OCI-LY1 (cell line): Measurements from ENCODE around the gene CHST8.

Experiments used
- H2AFZ ChIP-seq: fragments of 200-600 bp; sonication (generic), shearing (Covaris generic); 2 replicates; pipeline ENCODE4 v1.6.0; 2014; ENCODE audit warnings: antibody characterized with exemption, mild to moderate bottlenecking, low read length
- H3F3A ChIP-seq: fragments of 200-600 bp; sonication (generic), shearing (Covaris generic); 2 replicates; pipeline ENCODE4 v1.6.0; 2014; ENCODE audit warnings: mild to moderate bottlenecking, antibody characterized with exemption, low read length, moderate library complexity; ENCODE audit not compliant: insufficient read depth
- H3K27ac ChIP-seq: fragments of 200-600 bp; sonication (generic); 2 replicates; pipeline ENCODE4 v1.5.1; 2014; ENCODE audit warnings: low read length, mixed run types, mild to moderate bottlenecking, low read depth; ENCODE audit not compliant: poor library complexity, severe bottlenecking
- H3K27me3 ChIP-seq: fragments of 200-600 bp; sonication (generic); 2 replicates; pipeline ENCODE4 v1.6.0; 2014; ENCODE audit warnings: antibody characterized with exemption, mild to moderate bottlenecking, low read length, moderate library complexity; ENCODE audit not compliant: insufficient read depth
- H3K36me3 ChIP-seq: fragments of 200-600 bp; sonication (generic); 2 replicates; pipeline ENCODE4 v1.6.1; 2014; ENCODE audit warnings: mild to moderate bottlenecking, antibody characterized with exemption, low read length, moderate library complexity, mixed read lengths; ENCODE audit not compliant: insufficient read depth
- H3K4me1 ChIP-seq: fragments of 200-600 bp; sonication (generic); 2 replicates; pipeline ENCODE4 v1.5.1; 2014; ENCODE audit warnings: mild to moderate bottlenecking, low read length, moderate library complexity; ENCODE audit not compliant: insufficient read depth, severe bottlenecking
- H3K4me2 ChIP-seq: fragments of 200-600 bp; sonication (generic), shearing (Covaris generic); 2 replicates; pipeline ENCODE4 v1.6.1; 2014; ENCODE audit warnings: low read length
- H3K4me3 ChIP-seq: fragments of 200-600 bp; sonication (generic); 2 replicates; pipeline ENCODE4 v1.5.1; 2014; ENCODE audit warnings: low read length, low read depth, mild to moderate bottlenecking, mixed read lengths; ENCODE audit not compliant: poor library complexity, severe bottlenecking
- H3K79me2 ChIP-seq: fragments of 200-600 bp; shearing (Covaris generic); 2 replicates; pipeline ENCODE4 v1.6.1; 2016; ENCODE audit warnings: mixed run types, low read length, mixed read lengths; ENCODE audit not compliant: insufficient read depth
- H3K9ac ChIP-seq: fragments of 200-600 bp; sonication (generic), shearing (Covaris generic); 2 replicates; pipeline ENCODE4 v1.6.1; 2014; ENCODE audit warnings: mild to moderate bottlenecking, low read length, mixed read lengths
- H3K9me2 ChIP-seq: fragments of 200-600 bp; sonication (generic), shearing (Covaris generic); 2 replicates; pipeline ENCODE4 v1.6.1; 2014; ENCODE audit warnings: low read depth, mild to moderate bottlenecking, low read length, mixed read lengths
- H3K9me3 ChIP-seq: fragments of 200-600 bp; shearing (Covaris generic); 2 replicates; pipeline ENCODE4 v1.6.1; 2014; ENCODE audit warnings: low read length, mixed read lengths
- H4K20me1 ChIP-seq: fragments of 200-600 bp; sonication (generic), shearing (Covaris generic); 2 replicates; pipeline ENCODE4 v1.6.0; 2016; ENCODE audit warnings: mild to moderate bottlenecking, low read length; ENCODE audit not compliant: insufficient read depth
- CTCF ChIP-seq: fragments of 200-600 bp; sonication (generic), shearing (Covaris generic); IDR thresholded peaks from 2 replicates; pipeline ENCODE4 v1.5.1; 2017; ENCODE audit warnings: mild to moderate bottlenecking, antibody characterized with exemption, low read length, moderate library complexity, mixed read lengths
- EZH2 ChIP-seq: fragments of 200-600 bp; sonication (generic), shearing (Covaris generic); IDR thresholded peaks from 2 replicates; pipeline ENCODE4 v1.8.0; 2017; ENCODE audit warnings: borderline replicate concordance, mixed run types, mild to moderate bottlenecking, antibody characterized with exemption, low read length, moderate library complexity, mixed read lengths

Gene CHST8

DNA sequence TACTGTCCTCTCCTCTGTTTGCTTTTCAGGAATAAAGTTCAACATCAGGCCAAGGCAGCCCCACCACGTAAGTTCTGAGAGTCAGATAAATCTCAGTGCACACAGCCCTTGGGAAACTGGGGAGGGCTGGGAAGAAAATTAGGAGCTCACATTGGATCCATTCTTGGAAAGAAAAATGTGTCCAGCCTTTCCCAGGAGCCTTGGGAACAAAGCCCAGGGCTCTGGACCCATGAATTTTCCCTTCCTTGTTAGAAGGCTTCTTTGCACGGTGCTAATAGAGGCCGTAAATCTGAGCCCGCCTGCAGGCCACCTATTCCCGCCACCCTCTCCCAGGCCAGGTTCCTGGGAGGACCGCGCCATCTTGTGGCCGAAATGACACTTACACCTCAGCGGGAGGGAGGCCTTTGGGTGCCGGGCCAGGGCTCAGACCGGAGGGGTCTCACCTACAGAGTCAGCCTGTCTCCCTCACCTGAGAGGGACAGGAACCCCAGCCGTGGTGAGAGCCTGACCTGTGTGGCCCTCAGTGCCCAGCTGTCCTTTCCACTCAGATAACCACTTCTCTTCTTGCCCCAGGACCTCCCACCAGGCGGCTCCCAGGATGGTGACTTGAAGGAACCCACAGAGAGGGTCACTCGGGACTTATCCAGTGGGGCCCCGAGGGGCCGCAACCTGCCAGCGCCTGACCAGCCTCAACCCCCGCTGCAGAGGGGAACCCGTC, 149.8 kb downstream of the CHST8 start:
- no peaks in the 10 kb centered on the region for H3K9me2 ChIP-seq
- H3K4me2 ChIP-seq, result no peak overlapping the region
- H3K27ac ChIP-seq, result no peak overlapping the region
- peak; percentile 80 for TF ChIP-seq CTCF
- TF ChIP-seq EZH2, result no peak
- no peaks in the 10 kb centered on the region for H3F3A ChIP-seq
- H3K27me3 ChIP-seq, result no peaks in the 10 kb centered on the region
- H3K4me3 ChIP-seq, result no peak overlapping the region
- H4K20me1 ChIP-seq, result no peaks in the 10 kb centered on the region
- H3K9ac ChIP-seq, result no peak overlapping the region
- no peaks in the 10 kb centered on the region for H3K9me3 ChIP-seq
- no peaks in the 10 kb centered on the region for H3K4me1 ChIP-seq
- no peak overlapping the region for H2AFZ ChIP-seq
- H3K79me2 ChIP-seq, result no peaks in the 10 kb centered on the region
- H3K36me3 ChIP-seq, result no peaks in the 10 kb centered on the region

DNA sequence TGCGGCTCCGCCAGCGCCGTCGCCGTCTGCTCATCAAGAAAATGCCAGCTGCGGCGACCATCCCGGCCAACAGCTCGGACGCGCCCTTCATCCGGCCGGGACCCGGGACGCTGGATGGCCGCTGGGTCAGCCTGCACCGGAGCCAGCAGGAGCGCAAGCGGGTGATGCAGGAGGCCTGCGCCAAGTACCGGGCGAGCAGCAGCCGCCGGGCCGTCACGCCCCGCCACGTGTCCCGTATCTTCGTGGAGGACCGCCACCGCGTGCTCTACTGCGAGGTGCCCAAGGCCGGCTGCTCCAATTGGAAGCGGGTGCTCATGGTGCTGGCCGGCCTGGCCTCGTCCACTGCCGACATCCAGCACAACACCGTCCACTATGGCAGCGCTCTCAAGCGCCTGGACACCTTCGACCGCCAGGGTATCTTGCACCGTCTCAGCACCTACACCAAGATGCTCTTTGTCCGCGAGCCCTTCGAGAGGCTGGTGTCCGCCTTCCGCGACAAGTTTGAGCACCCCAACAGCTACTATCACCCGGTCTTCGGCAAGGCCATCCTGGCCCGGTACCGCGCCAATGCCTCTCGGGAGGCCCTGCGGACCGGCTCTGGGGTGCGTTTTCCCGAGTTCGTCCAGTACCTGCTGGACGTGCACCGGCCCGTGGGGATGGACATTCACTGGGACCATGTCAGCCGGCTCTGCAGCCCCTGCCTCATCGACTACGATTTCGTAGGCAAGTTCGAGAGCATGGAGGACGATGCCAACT, 150.5 kb downstream of the CHST8 start:
- Histone ChIP-seq H3F3A (no peaks in the 10 kb centered on the region), H3K9me3 (no peaks in the 10 kb centered on the region), H3K9me2 (no peaks in the 10 kb centered on the region), H2AFZ (no peak overlapping the region), H3K27me3 (no peaks in the 10 kb centered on the region), H3K4me3 (no peak overlapping the region), H3K79me2 (no peaks in the 10 kb centered on the region), H3K9ac (no peak overlapping the region), H3K36me3 (no peaks in the 10 kb centered on the region), H4K20me1 (no peaks in the 10 kb centered on the region), H3K27ac (no peak overlapping the region), H3K4me1 (no peaks in the 10 kb centered on the region), H3K4me2 (no peak overlapping the region)
- no peak for TF ChIP-seq CTCF
- TF ChIP-seq EZH2, result no peak

DNA sequence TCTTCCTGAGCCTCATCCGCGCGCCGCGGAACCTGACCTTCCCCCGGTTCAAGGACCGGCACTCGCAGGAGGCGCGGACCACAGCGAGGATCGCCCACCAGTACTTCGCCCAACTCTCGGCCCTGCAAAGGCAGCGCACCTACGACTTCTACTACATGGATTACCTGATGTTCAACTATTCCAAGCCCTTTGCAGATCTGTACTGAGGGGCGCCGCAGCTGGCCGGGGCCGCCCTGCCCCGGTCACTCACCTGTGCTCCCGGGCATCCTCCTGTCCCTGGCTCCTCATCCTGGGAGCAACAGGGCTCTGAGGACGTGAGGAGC, 151.1 kb downstream of the CHST8 start:
- Histone ChIP-seq H4K20me1 (no peaks in the 10 kb centered on the region), H3K79me2 (no peaks in the 10 kb centered on the region), H3K36me3 (no peaks in the 10 kb centered on the region), H3K4me1 (no peaks in the 10 kb centered on the region), H3K9me3 (no peaks in the 10 kb centered on the region), H3K4me3 (no peak overlapping the region), H3K9me2 (no peaks in the 10 kb centered on the region), H3K9ac (no peak overlapping the region), H3K4me2 (no peak overlapping the region), H3K27ac (no peak overlapping the region), H3K27me3 (no peaks in the 10 kb centered on the region), H2AFZ (no peak overlapping the region), H3F3A (no peaks in the 10 kb centered on the region)
- TF ChIP-seq CTCF, result no peak
- TF ChIP-seq EZH2, result no peak
